NCI-H345 (cell line): ENCODE data around the gene MPHOSPH6.
"Not testable (repeated sequence)": the region's sequence is repeated elsewhere in the genome, so short reads cannot be mapped to it uniquely, and the experiment has no call there.

ENCODE experiments used
- DNase-seq: peaks from one replicate; lab custom pipeline; 2025; lab: John Stamatoyannopoulos, UW

The MPHOSPH6 gene

GRCh38 chr16:82175627-82176026 lies 5.6 kb upstream of the MPHOSPH6 start:
- no peak for DNase-seq

- no peak for DNase-seq
Measured at GRCh38 chr16:82167670-82168069, 2.4 kb downstream of the MPHOSPH6 start.

- DNase-seq, result no peak
Measured at GRCh38 chr16:82160226-82160625, 9.8 kb downstream of the MPHOSPH6 start.

GRCh38 chr16:82157836-82158235 lies 12.2 kb downstream of the MPHOSPH6 start:
- DNase-seq, result no peak

- no peak for DNase-seq
Measured at GRCh38 chr16:82157534-82157812, 12.6 kb downstream of the MPHOSPH6 start.

GRCh38 chr16:82156761-82157533 lies 13.1 kb downstream of the MPHOSPH6 start:
- no peak for DNase-seq

- DNase-seq, result no peak
Measured at GRCh38 chr16:82152641-82153112, 17.3 kb downstream of the MPHOSPH6 start.

GRCh38 chr16:82152196-82152595 lies 17.8 kb downstream of the MPHOSPH6 start:
- DNase-seq, result no peak

GRCh38 chr16:82150549-82150948 lies 19.5 kb downstream of the MPHOSPH6 start:
- DNase-seq, result no peak

- DNase-seq, result no peak
Measured at GRCh38 chr16:82149536-82149935, 20.5 kb downstream of the MPHOSPH6 start.

GRCh38 chr16:82147546-82147945 lies 22.5 kb downstream of the MPHOSPH6 start:
- no peak for DNase-seq

- DNase-seq, result no peak
Measured at GRCh38 chr16:82146957-82147356, 23.1 kb downstream of the MPHOSPH6 start.

- DNase-seq, result no peak
Measured at GRCh38 chr16:82146556-82146955, 23.5 kb downstream of the MPHOSPH6 start.

- not testable (repeated sequence) for DNase-seq
Measured at GRCh38 chr16:82139286-82139571, 30.8 kb downstream of the MPHOSPH6 start.

- no peak for DNase-seq
Measured at GRCh38 chr16:82138478-82139285, 31.3 kb downstream of the MPHOSPH6 start.

- no peak for DNase-seq
Measured at GRCh38 chr16:82137822-82138167, 32.2 kb downstream of the MPHOSPH6 start.

GRCh38 chr16:82136956-82137821 lies 32.8 kb downstream of the MPHOSPH6 start:
- no peak for DNase-seq

- no peak for DNase-seq
Measured at GRCh38 chr16:82135844-82136243, 34.2 kb downstream of the MPHOSPH6 start.

GRCh38 chr16:82134846-82135245 lies 35.2 kb downstream of the MPHOSPH6 start:
- no peak for DNase-seq

- no peak for DNase-seq
Measured at GRCh38 chr16:82133798-82134197, 36.2 kb downstream of the MPHOSPH6 start.

- no peak for DNase-seq
Measured at GRCh38 chr16:82129881-82130280, 40.1 kb downstream of the MPHOSPH6 start.

- no peak for DNase-seq
Measured at GRCh38 chr16:82124651-82125050, 45.4 kb downstream of the MPHOSPH6 start.

- DNase-seq, result no peak
Measured at GRCh38 chr16:82119405-82119804, 50.6 kb downstream of the MPHOSPH6 start.
